GM12872 (cell line): ENCODE data around the gene NFAM1.

Source experiments
- TF ChIP-seq, protein P1 (sequence below): IDR thresholded peaks from 3 replicates; pipeline ENCODE4 v1.5.1; 2011; ENCODE audit warnings: low read depth, mild to moderate bottlenecking, low read length, moderate library complexity; ENCODE audit not compliant: insufficient read depth

Gene NFAM1

DNA sequence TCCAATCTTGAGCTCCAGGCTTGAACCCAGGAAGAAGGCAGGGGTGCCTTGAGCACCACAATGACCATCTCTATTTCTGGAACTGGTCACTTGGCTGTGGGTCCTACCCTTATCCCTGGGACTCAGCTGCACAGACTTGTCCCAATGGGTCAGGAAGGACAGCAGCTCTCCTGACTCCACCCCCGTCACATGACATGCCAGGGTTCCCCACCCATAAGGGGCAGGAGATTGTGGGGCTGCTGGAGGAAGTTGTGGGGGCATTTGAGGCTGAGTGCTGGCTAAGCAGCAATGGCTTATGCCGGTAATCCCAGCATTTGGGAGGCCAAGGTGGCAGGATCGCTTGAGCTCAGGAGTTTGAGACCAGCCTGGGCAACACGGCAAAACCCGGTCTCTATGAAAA, 56.2 kb downstream of the NFAM1 start:
- TF ChIP-seq, protein P1, sequence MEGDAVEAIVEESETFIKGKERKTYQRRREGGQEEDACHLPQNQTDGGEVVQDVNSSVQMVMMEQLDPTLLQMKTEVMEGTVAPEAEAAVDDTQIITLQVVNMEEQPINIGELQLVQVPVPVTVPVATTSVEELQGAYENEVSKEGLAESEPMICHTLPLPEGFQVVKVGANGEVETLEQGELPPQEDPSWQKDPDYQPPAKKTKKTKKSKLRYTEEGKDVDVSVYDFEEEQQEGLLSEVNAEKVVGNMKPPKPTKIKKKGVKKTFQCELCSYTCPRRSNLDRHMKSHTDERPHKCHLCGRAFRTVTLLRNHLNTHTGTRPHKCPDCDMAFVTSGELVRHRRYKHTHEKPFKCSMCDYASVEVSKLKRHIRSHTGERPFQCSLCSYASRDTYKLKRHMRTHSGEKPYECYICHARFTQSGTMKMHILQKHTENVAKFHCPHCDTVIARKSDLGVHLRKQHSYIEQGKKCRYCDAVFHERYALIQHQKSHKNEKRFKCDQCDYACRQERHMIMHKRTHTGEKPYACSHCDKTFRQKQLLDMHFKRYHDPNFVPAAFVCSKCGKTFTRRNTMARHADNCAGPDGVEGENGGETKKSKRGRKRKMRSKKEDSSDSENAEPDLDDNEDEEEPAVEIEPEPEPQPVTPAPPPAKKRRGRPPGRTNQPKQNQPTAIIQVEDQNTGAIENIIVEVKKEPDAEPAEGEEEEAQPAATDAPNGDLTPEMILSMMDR, result no peak

DNA sequence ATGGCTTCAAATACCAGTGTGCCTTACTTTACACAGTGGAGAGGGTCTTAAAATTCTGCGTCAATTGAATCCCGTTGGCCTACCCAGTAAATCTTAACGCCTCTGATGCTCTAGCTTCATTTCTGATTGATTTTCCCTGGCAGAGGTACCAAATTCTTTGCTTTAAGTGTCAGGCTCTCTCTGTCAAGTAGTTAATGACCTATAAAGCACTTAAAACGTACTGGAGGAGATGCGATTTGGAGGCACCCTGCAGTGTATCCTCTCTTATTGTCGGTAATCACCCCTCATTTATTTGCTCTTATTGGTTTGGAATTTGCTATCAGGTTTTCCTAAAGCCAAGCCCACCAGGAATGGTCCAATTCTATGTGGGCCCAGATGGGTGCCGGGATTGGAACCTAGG, 59.2 kb downstream of the NFAM1 start:
- TF ChIP-seq, protein P1, result no peak

DNA sequence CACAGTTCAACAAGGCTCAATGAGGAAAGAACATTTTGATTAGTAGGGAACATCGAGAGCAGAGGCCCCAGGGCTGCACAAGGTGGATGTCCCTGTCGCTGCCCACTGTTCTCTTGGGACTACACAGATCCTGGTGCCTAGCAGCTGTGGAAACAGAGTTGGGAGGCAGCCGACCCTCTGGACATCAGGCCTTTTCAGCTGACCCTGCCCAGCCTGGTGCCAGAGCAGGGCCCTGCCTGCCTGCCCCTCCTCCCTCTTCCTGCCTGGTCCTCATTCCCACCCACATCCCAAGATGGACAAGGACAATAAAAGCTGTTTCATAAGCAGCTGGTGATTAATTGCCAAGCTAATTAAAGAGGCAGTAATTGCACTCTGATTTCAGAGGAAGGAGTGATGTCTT, 60.7 kb downstream of the NFAM1 start:
- TF ChIP-seq, protein P1, result no peak

DNA sequence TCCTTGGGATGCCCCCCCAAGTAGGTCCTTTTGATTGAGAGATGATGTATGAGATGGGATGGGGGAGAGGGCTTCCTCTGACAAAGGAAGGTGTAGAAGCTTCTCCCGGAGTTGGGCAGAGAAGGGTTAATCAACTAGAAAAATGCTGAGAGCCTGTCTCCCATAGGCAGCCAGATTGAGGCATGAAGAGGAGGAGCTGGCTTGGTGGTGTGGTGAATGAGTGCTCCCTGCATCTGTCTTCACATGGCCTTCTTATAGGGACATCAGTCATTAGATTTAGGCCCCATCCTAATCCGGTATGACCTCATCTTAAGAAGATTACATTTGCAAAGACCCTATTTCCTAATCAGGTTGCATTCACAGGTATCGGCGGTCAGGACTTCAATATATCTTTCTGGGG, 61.1 kb downstream of the NFAM1 start:
- TF ChIP-seq, protein P1, result no peak

DNA sequence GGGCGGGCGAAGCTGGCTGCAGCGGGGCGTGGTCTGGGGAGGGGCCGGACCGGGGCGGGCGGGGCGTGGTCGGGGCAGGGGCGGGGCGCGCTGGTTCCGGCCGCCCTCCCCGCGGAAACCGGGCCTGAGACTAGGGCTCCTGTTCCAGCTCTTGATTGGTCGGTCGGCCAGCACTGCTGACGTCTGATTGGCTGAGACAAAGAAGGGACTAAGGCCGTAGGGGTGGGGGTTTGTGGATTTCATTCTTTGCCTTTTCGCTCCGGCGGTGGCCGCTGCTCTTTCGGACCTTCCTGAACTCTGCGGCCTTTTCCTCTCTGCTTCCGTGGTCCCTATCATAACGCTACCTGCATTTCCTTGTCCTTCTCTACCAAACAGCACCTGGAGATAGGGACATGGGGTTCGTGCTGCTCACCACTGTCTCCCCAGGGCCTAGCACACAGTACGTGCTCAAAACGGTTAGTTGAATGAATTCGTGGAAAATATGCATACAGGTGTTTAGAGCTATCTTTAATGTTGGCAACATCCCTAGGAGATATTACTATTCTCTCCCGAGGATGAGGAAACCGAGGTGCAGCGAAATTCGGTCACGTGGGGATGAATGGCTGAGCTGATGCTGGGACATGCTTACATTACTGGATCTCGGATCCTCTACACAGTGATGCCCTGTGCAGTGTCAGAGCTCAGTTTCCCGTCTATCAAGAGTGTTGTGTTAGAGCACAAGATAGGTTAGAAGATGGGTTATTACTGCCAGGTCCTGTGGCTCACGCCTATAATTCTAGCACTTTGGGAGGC, 62.8 kb downstream of the NFAM1 start:
- TF ChIP-seq, protein P1, result no peak

DNA sequence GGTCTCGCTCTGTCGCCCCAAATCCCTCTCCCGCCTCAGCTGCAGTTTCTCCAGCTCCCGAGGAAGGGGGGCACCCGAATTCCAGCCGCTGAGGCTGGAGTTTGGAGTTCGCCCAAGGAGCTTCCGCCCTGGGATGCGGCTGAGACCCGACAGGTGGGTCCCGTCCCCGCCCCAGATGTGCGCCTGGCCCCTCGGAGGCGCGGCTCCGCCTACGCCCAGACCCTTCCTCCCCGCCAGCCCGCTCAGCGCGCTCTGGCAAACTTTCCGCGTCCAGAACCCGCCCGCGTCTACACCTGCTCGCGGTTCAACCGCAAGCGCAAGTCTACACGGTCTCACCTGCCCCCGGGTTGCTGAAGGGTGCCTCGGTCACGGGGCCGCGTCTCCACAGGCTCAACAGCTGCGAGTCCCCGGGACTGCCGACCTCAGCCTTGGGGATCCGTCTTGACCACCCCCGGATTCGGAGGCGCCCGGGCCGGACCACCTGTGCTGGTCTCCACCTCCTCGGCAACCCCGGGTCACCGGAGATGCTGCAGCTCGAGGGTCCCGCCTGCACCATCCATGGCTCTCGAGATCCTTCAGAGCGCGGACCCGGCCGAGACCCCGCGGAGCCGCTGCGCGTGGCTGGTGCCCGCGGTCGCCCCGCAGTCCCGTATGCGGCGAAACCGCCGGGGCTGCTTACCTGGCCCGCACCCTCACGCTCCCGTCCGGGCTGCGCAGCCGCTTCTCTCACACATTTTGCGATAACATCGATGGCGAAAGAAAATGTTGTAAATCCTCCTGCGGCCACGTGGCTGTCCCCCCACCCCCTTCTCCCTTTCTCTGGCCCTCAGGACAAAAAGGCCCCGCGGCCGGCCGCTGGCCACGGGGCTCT, 63.6 kb downstream of the NFAM1 start:
- TF ChIP-seq, protein P1, result no peak

DNA sequence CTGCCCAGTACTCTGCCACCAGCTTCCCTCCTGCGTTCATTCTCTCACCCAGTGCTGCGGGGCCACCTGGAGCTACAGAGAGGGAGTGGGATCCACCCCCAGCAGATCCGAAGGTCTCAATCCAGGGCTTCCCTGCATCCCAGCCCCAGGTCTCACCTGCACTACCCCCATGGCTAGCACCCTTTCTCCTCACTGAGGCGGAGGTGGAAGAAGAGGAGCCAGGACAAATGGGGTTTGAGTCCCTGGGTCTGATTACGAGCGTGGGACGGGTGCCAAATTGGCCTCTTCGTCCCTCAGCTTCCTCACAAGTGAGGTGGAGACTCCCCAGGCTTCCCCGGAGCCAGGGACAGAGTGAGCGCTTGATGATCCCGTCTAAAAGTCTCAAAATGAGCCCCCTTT, 64.2 kb downstream of the NFAM1 start:
- TF ChIP-seq, protein P1, result no peak
